Measurements from ENCODE around the gene NPHP1.
"Not testable (repeated sequence)": the region's sequence is repeated elsewhere in the genome, so short reads cannot be mapped to it uniquely, and the experiment has no call there.

The NPHP1 gene

GRCh38 chr2:110105608-110106467, 99.0 kb downstream of the NPHP1 start:
- no peaks in the 10 kb centered on the region for H3K9me3 ChIP-seq (ENCODE audit: control insufficient read depth, low read length)
- H3K36me3 ChIP-seq (ENCODE audit: control insufficient read depth, insufficient read depth, low read length), result no peaks in the 10 kb centered on the region
- no peaks in the 10 kb centered on the region for H3K4me1 ChIP-seq (ENCODE audit: control insufficient read depth, insufficient read depth, low read length)
- no peaks in the 10 kb centered on the region for H3K27me3 ChIP-seq (ENCODE audit: control insufficient read depth, insufficient read depth, low read length, poor library complexity, severe bottlenecking)
- H3K4me3 ChIP-seq (ENCODE audit: insufficient read depth, low read depth, low read length), result no peak overlapping the region
- no peak overlapping the region for H3K27ac ChIP-seq (ENCODE audit: insufficient read depth, low read depth, low read length, poor library complexity, severe bottlenecking)
- 91 to 98% methylated on average over 8 of the region's 8 CpGs for WGBS, 2 experiments

- WGBS, 2 experiments, result 90 to 91% methylated on average over 4 of the region's 4 CpGs
- Histone ChIP-seq H3K4me1 (ENCODE audit: control insufficient read depth, insufficient read depth, low read length) (no peaks in the 10 kb centered on the region), H3K9me3 (ENCODE audit: control insufficient read depth, low read length) (no peaks in the 10 kb centered on the region), H3K27ac (ENCODE audit: insufficient read depth, low read depth, low read length, poor library complexity, severe bottlenecking) (no peak overlapping the region), H3K27me3 (ENCODE audit: control insufficient read depth, insufficient read depth, low read length, poor library complexity, severe bottlenecking) (no peaks in the 10 kb centered on the region), H3K4me3 (ENCODE audit: insufficient read depth, low read depth, low read length) (no peak overlapping the region), H3K36me3 (ENCODE audit: control insufficient read depth, insufficient read depth, low read length) (no peaks in the 10 kb centered on the region)
These were observed 99.6 kb downstream of the NPHP1 start for GRCh38 chr2:110105183-110105582.

- H3K4me1 ChIP-seq (ENCODE audit: control insufficient read depth, insufficient read depth, low read length), result no peaks in the 10 kb centered on the region
- H3K4me3 ChIP-seq (ENCODE audit: insufficient read depth, low read depth, low read length), result no peak overlapping the region
- H3K36me3 ChIP-seq (ENCODE audit: control insufficient read depth, insufficient read depth, low read length), result no peaks in the 10 kb centered on the region
- H3K9me3 ChIP-seq (ENCODE audit: control insufficient read depth, low read length), result no peaks in the 10 kb centered on the region
- 92 to 94% methylated on average over 10 of the region's 10 CpGs for WGBS, 2 experiments
- no peaks in the 10 kb centered on the region for H3K27me3 ChIP-seq (ENCODE audit: control insufficient read depth, insufficient read depth, low read length, poor library complexity, severe bottlenecking)
- H3K27ac ChIP-seq (ENCODE audit: insufficient read depth, low read depth, low read length, poor library complexity, severe bottlenecking), result no peak overlapping the region
These were observed 100.6 kb downstream of the NPHP1 start for GRCh38 chr2:110104025-110104771.

- WGBS, 2 experiments, result 88 to 89% methylated on average over 20 of the region's 20 CpGs
- Histone ChIP-seq H3K36me3 (ENCODE audit: control insufficient read depth, insufficient read depth, low read length) (no peaks in the 10 kb centered on the region), H3K9me3 (ENCODE audit: control insufficient read depth, low read length) (no peaks in the 10 kb centered on the region), H3K4me3 (ENCODE audit: insufficient read depth, low read depth, low read length) (no peak overlapping the region), H3K27ac (ENCODE audit: insufficient read depth, low read depth, low read length, poor library complexity, severe bottlenecking) (no peak overlapping the region), H3K4me1 (ENCODE audit: control insufficient read depth, insufficient read depth, low read length) (no peaks in the 10 kb centered on the region), H3K27me3 (ENCODE audit: control insufficient read depth, insufficient read depth, low read length, poor library complexity, severe bottlenecking) (no peaks in the 10 kb centered on the region)
These were observed 101.5 kb downstream of the NPHP1 start for GRCh38 chr2:110103061-110103961.

- Histone ChIP-seq H3K4me3 (ENCODE audit: insufficient read depth, low read depth, low read length) (no peak overlapping the region), H3K4me1 (ENCODE audit: control insufficient read depth, insufficient read depth, low read length) (no peaks in the 10 kb centered on the region), H3K36me3 (ENCODE audit: control insufficient read depth, insufficient read depth, low read length) (no peaks in the 10 kb centered on the region), H3K9me3 (ENCODE audit: control insufficient read depth, low read length) (no peaks in the 10 kb centered on the region), H3K27me3 (ENCODE audit: control insufficient read depth, insufficient read depth, low read length, poor library complexity, severe bottlenecking) (no peaks in the 10 kb centered on the region), H3K27ac (ENCODE audit: insufficient read depth, low read depth, low read length, poor library complexity, severe bottlenecking) (no peak overlapping the region)
- 94 to 95% methylated on average over 9 of the region's 9 CpGs for WGBS, 2 experiments
These were observed 102.7 kb downstream of the NPHP1 start for GRCh38 chr2:110101901-110102803.

- WGBS, 2 experiments, result 80 to 86% methylated on average over 11 of the region's 11 CpGs
- no peak overlapping the region for H3K27ac ChIP-seq (ENCODE audit: insufficient read depth, low read depth, low read length, poor library complexity, severe bottlenecking)
These were observed 103.5 kb downstream of the NPHP1 start for GRCh38 chr2:110101280-110101844.

GRCh38 chr2:110100880-110101279, 103.9 kb downstream of the NPHP1 start:
- not testable (repeated sequence) for H3K4me3 ChIP-seq (ENCODE audit: insufficient read depth, low read depth, low read length); H3K4me1 ChIP-seq (ENCODE audit: control insufficient read depth, insufficient read depth, low read length); H3K27ac ChIP-seq (ENCODE audit: insufficient read depth, low read depth, low read length, poor library complexity, severe bottlenecking); H3K27me3 ChIP-seq (ENCODE audit: control insufficient read depth, insufficient read depth, low read length, poor library complexity, severe bottlenecking); H3K9me3 ChIP-seq (ENCODE audit: control insufficient read depth, low read length); H3K36me3 ChIP-seq (ENCODE audit: control insufficient read depth, insufficient read depth, low read length)
- WGBS, 2 experiments, result 88 to 90% methylated on average over 4 of the region's 4 CpGs

More at GRCh38 chr2:110101280-110101844, 103.5 kb downstream of the NPHP1 start:
- Histone ChIP-seq H3K4me3 (ENCODE audit: insufficient read depth, low read depth, low read length) (no peak overlapping the region), H3K4me1 (ENCODE audit: control insufficient read depth, insufficient read depth, low read length) (no peaks in the 10 kb centered on the region), H3K36me3 (ENCODE audit: control insufficient read depth, insufficient read depth, low read length) (no peaks in the 10 kb centered on the region), H3K9me3 (ENCODE audit: control insufficient read depth, low read length) (no peaks in the 10 kb centered on the region), H3K27me3 (ENCODE audit: control insufficient read depth, insufficient read depth, low read length, poor library complexity, severe bottlenecking) (no peaks in the 10 kb centered on the region)

- Histone ChIP-seq H3K4me1 (ENCODE audit: control insufficient read depth, insufficient read depth, low read length) (no peaks in the 10 kb centered on the region), H3K36me3 (ENCODE audit: control insufficient read depth, insufficient read depth, low read length) (no peaks in the 10 kb centered on the region), H3K4me3 (ENCODE audit: insufficient read depth, low read depth, low read length) (no peak overlapping the region), H3K9me3 (ENCODE audit: control insufficient read depth, low read length) (no peaks in the 10 kb centered on the region), H3K27me3 (ENCODE audit: control insufficient read depth, insufficient read depth, low read length, poor library complexity, severe bottlenecking) (no peaks in the 10 kb centered on the region), H3K27ac (ENCODE audit: insufficient read depth, low read depth, low read length, poor library complexity, severe bottlenecking) (no peak overlapping the region)
- WGBS, 2 experiments, result 88 to 91% methylated on average over 7 to 8 of the region's 8 CpGs
These were observed 104.3 kb downstream of the NPHP1 start for GRCh38 chr2:110100480-110100879.

Measured in ectodermal cell (in vitro differentiated cells).